K562 (cell line): Measurements from ENCODE around the gene KCTD3. TPM values are rescaled to one million over a fixed set of nuclear protein-coding genes. Genes with fewer than 3 reads are reported as not detected.

ENCODE experiments used
- ATAC-seq: fragments of 200-7000 bp; cut with Tn5 transposase; 3 replicates; pipeline ENCODE4 v1.9.1; 2020; ENCODE audit warnings: moderate library complexity
- BruUV-seq: library from RNA; stranded (reverse); fragments of 400-500 nt; replicated peaks from 2 replicates; lab custom pipeline; 2021; lab: Mats Ljungman, UMichigan
- CTCF ChIA-PET: fragments of 300-600 bp; formaldehyde crosslinking; extraction: SDS; loops from one replicate; lab custom pipeline; 2021; ENCODE audit warnings: low intra/inter-chr PET ratio; lab: Yijun Ruan, JAX
- POLR2A ChIA-PET: fragments of 300-600, 350-650 bp; sonication (Branson Sonifier 250); formaldehyde crosslinking; extraction: SDS; loops from one replicate; lab custom pipeline; 2021; ENCODE audit warnings: antibody characterized with exemption, inconsistent platforms; lab: Yijun Ruan, JAX
- DNase-seq, 4 experiments: peaks; one replicate each; pipeline versions ENCODE4 v3.0.0 to v3.0.0-alpha.2; 2011 to 2018; ENCODE audit warnings: low spot score in 3 of 4, mixed read lengths in 3 of 4; ENCODE audit errors: extremely low read depth in 1 of 4
- FAIRE-seq: peaks from 2 replicates; lab custom pipeline; 2011; peaks lifted over from hg19 to GRCh38; lab: Jason Lieb, UNC
- H2AFZ ChIP-seq: 2 replicates; pipeline ENCODE4 v1.6.0; 2011; ENCODE audit warnings: low read depth, low read length, control low read depth, inconsistent platforms
- H3K27ac ChIP-seq: fragments of 200-600 bp; 3 replicates; pipeline ENCODE4 v1.8.0; 2011; ENCODE audit warnings: low read depth, mild to moderate bottlenecking, control low read depth, inconsistent platforms, low read length, moderate library complexity, mixed read lengths; ENCODE audit errors: extremely low read depth
- H3K27me3 ChIP-seq, 2 experiments: fragments of 300-600 bp in 1 of 2; 2 replicates in 1 of 2; 3 replicates in 1 of 2; pipeline versions ENCODE4 v1.6.0 to v1.8.0; 2011; ENCODE audit warnings: inconsistent platforms in 2 of 2, low read length in 2 of 2, mild to moderate bottlenecking in 1 of 2, mixed read lengths in 1 of 2, moderate library complexity in 1 of 2; ENCODE audit not compliant: control insufficient read depth in 2 of 2, insufficient read depth in 2 of 2
- H3K36me3 ChIP-seq: fragments of 300-600 bp; 3 replicates; pipeline ENCODE4 v1.8.0; 2011; ENCODE audit warnings: mild to moderate bottlenecking, low read length, inconsistent platforms; ENCODE audit not compliant: control insufficient read depth, insufficient read depth
- H3K4me1 ChIP-seq, 2 experiments: fragments of 200-600 bp in 1 of 2; replicated peaks in 1 of 2; 2 replicates in 1 of 2; 3 replicates in 1 of 2; pipeline versions ENCODE4 v1.5.1 to v1.8.0; 2011; ENCODE audit warnings: inconsistent platforms in 2 of 2, low read length in 2 of 2, mild to moderate bottlenecking in 1 of 2, mixed read lengths in 1 of 2, moderate library complexity in 1 of 2; ENCODE audit not compliant: control insufficient read depth in 2 of 2, insufficient read depth in 2 of 2
- H3K4me2 ChIP-seq: 2 replicates; pipeline ENCODE4 v1.6.1; 2011; ENCODE audit warnings: low read length, control low read depth, inconsistent platforms, mixed read lengths; ENCODE audit not compliant: insufficient read depth
- H3K4me3 ChIP-seq: fragments of 200-600 bp; sonication (generic), shearing (Covaris generic); 2 replicates; pipeline ENCODE4 v1.5.1; 2016; ENCODE audit warnings: control low read depth, inconsistent platforms
- H3K79me2 ChIP-seq: fragments of 200-600 bp; 3 replicates; pipeline ENCODE4 v1.8.0; 2011; ENCODE audit warnings: low read length, inconsistent platforms; ENCODE audit not compliant: control insufficient read depth, insufficient read depth
- H3K9ac ChIP-seq, 2 experiments: 2 replicates each; pipeline versions ENCODE4 v1.6.0 to v1.6.1; 2011; ENCODE audit warnings: low read depth in 2 of 2, low read length in 2 of 2, control low read depth in 1 of 2, inconsistent platforms in 1 of 2, mild to moderate bottlenecking in 1 of 2, mixed read lengths in 1 of 2; ENCODE audit not compliant: insufficient read depth in 1 of 2
- H3K9me1 ChIP-seq: one replicate; pipeline ENCODE4 v1.6.0; 2011; ENCODE audit warnings: inconsistent platforms, mild to moderate bottlenecking, low read length, moderate library complexity; ENCODE audit not compliant: control insufficient read depth, insufficient read depth
- H3K9me3 ChIP-seq: replicated peaks from 2 replicates; pipeline ENCODE4 v1.5.1; 2011; ENCODE audit warnings: low read depth, low read length, inconsistent platforms; ENCODE audit not compliant: control insufficient read depth, insufficient read depth
- H4K20me1 ChIP-seq: replicated peaks from 2 replicates; pipeline ENCODE4 v1.6.1; 2011; ENCODE audit warnings: low read length, inconsistent platforms, mixed read lengths; ENCODE audit not compliant: control insufficient read depth, insufficient read depth
- ARID1B ChIP-seq: fragments of 450-650 bp; IDR thresholded peaks from 2 replicates; pipeline ENCODE4 v1.6.1; 2016; ENCODE audit warnings: antibody characterized with exemption, mild to moderate bottlenecking, inconsistent platforms
- GATAD2A ChIP-seq: fragments of 450-650 bp; IDR thresholded peaks from 2 replicates; pipeline ENCODE4 v1.6.1; 2017
- IRF9 ChIP-seq: fragments of 450-650 bp; IDR thresholded peaks from 2 replicates; pipeline ENCODE4 v1.6.1; 2016; ENCODE audit warnings: missing biosample characterization, missing genetic modification characterization
- KLF6 ChIP-seq: fragments of 250-450 bp; sonication (Bioruptor Pico); IDR thresholded peaks from 2 replicates; pipeline ENCODE4 v1.4.0; 2020; ENCODE audit warnings: mild to moderate bottlenecking, moderate library complexity, borderline replicate concordance
- LEF1 ChIP-seq: fragments of 450-650 bp; IDR thresholded peaks from 2 replicates; pipeline ENCODE4 v1.6.1; 2016; ENCODE audit warnings: mild to moderate bottlenecking
- MTA2 ChIP-seq: fragments of 450-650 bp; IDR thresholded peaks from 2 replicates; pipeline ENCODE4 v1.6.1; 2016; ENCODE audit warnings: low read depth
- SUPT5H ChIP-seq: fragments of 450-650 bp; IDR thresholded peaks from 2 replicates; pipeline ENCODE4 v1.6.1; 2016
- ZNF217 ChIP-seq: sonication (generic); formaldehyde crosslinking; IDR thresholded peaks from 2 replicates; pipeline ENCODE4 v1.8.0; 2022; ENCODE audit warnings: mild to moderate bottlenecking, missing genetic modification reagents
- WGBS: fragments of 100-300 bp; shearing (Covaris generic); methylation state at CpG from one replicate; pipeline ENCODE4 v1.1.6; 2016; ENCODE audit warnings: low coverage, mixed read lengths; ENCODE audit not compliant: insufficient coverage; ENCODE audit errors: missing lambda C conversion rate; 5-methylcytosine and 5-hydroxymethylcytosine counted together
- in situ Hi-C: fragments of 300-500 bp; cut with MboI; formaldehyde crosslinking; loops from 4 replicates; pipeline ENCODE4 v1.15.0; 2018; ENCODE audit warnings: inconsistent platforms, mixed read lengths
- intact Hi-C: fragments of 100-400 bp; cut with micrococcal nuclease; formaldehyde crosslinking; loops from 2 replicates; pipeline ENCODE4 v1.14.2; 2022
- polyA plus RNA-seq, 8 experiments: library from polyadenylated mRNA; depleted of rRNA in 4 of 8; stranded (reverse) in 5 of 8; unstranded in 3 of 8; fragments of >200 nt; fragmentation: Nextera tagmentation in 2 of 8; fragmentation: Illumina TruSeq in 1 of 8; extraction: Ambion mirVana in 2 of 8; extraction: Trizol in 1 of 8; gene quantifications; 2 replicates each; pipeline versions ENCODE4 v1.2.1 to v1.2.3, GENCODE V29; 2011 to 2014; ENCODE audit warnings: inconsistent platforms in 1 of 8, missing spikeins in 1 of 8
- total RNA-seq, 7 experiments: library from RNA; depleted of rRNA in 6 of 7; stranded (reverse); fragments of >200 nt in 6 of 7; fragmentation: Illumina TruSeq in 2 of 7; extraction: Trizol in 2 of 7; gene quantifications; 2 replicates each; pipeline versions ENCODE4 v1.2.1 to v1.2.3, GENCODE V29; 2011 to 2021; ENCODE audit warnings: low replicate concordance in 1 of 7

Gene KCTD3
- total and polyA plus RNA-seq, 9 of the 15 experiments (the other 6 are each of a cell fraction or from before 2014, with no cell fraction given), result 12.8 to 77.1 (median 44.3) TPM

DNA sequence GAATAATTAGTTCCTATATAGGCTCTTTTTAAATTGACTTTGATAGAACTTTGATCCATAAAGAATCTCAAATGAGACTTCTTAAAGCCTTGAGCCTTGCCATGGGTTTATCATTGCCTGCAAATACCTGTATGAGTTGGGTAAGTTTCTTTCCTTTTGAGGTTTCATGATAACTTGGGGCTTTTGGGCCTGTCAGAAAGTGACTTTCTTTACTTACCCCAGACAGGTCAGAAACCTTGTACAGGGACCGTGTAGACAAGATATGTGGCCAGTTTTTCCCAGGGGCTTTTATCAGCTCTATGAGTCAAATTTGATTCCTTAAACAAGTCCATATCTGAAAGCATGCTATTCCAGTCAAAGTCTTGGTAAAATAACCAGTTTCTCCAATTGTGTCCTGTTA, 17.3 kb downstream of the KCTD3 start:
- no peak overlapping the region for H3K4me3 ChIP-seq
- no peaks in the 10 kb centered on the region for H4K20me1 ChIP-seq
- no peak overlapping the region for H3K9ac ChIP-seq
- ChIA-PET CTCF (no interaction called here), POLR2A (interaction anchor here (1.0 to 1.1 kb wide), 2 partner anchors 8 to 17 kb away, joined by 3 to 4 read pairs; no protein-coding TSS in a partner anchor)
- WGBS, result 67% methylated on average over 1 of the region's 1 CpG
- TF ChIP-seq ARID1B, result no peak
- no peak for TF ChIP-seq MTA2
- no peak for TF ChIP-seq IRF9 (tag)
- TF ChIP-seq GATAD2A, result no peak
- no peak for TF ChIP-seq KLF6 (CRISPR knock-in tag)
- TF ChIP-seq SUPT5H, result no peak
- TF ChIP-seq LEF1, result no peak
- TF ChIP-seq ZNF217 (CRISPR knock-in tag), result no peak
- intact Hi-C loops (no loop called here), in situ Hi-C loops (no loop called here)
- H3K9me3 ChIP-seq, result no peaks in the 10 kb centered on the region
- FAIRE-seq (no peak), DNase-seq (no peak), ATAC-seq (no peak)
- no peak overlapping the region for H3K27ac ChIP-seq
- H3K9me1 ChIP-seq, result no peaks in the 10 kb centered on the region
- BruUV-seq, result TSS peak; percentile 2
- H3K4me1 ChIP-seq, result no peaks in the 10 kb centered on the region
- H3K27me3 ChIP-seq, result no peaks in the 10 kb centered on the region
- peaks cover 68% of the 10 kb centered on the region for H3K36me3 ChIP-seq
- no peaks in the 10 kb centered on the region for H3K79me2 ChIP-seq
- no peak overlapping the region for H3K4me2 ChIP-seq
- no peak overlapping the region for H2AFZ ChIP-seq
